Renal cortex interstitium (tissue), 11 donors: ENCODE measurements around the gene PDPN. TPM values are rescaled to one million over a fixed set of nuclear protein-coding genes. Genes with fewer than 3 reads are reported as not detected.

Experiments used
- DNase-seq, 11 donors: peaks; one replicate each; pipeline ENCODE4 v3.0.0-alpha.2; 2013; ENCODE audit warnings: low read depth in 9 of 11, low spot score in 4 of 11; ENCODE audit errors: extremely low read depth in 1 of 11
- polyA plus RNA-seq, 3 donors: library from polyadenylated mRNA; unstranded; fragments of 120-200 nt; gene quantifications; one replicate each; pipeline ENCODE4 v1.2.1, GENCODE V29; 2013; ENCODE audit not compliant: insufficient read length in 3 of 3

The PDPN gene
- polyA plus RNA-seq, 3 donors: 14.8 to 22.7 (median 18.6) TPM

- no peak for DNase-seq
Measured at GRCh38 chr1:13597166-13597565, 13.5 kb downstream of the PDPN start.

GRCh38 chr1:13600762-13601453, 17.3 kb downstream of the PDPN start:
- no peak for DNase-seq

GRCh38 chr1:13604176-13604575, 20.5 kb downstream of the PDPN start:
- no peak for DNase-seq

GRCh38 chr1:13604721-13605120, 21.1 kb downstream of the PDPN start:
- DNase-seq: no peak

- no peak for DNase-seq
Measured at GRCh38 chr1:13605159-13605558, 21.5 kb downstream of the PDPN start.

- DNase-seq: no peak
Measured at GRCh38 chr1:13607002-13607401, 23.4 kb downstream of the PDPN start.

GRCh38 chr1:13616234-13616633, 32.6 kb downstream of the PDPN start:
- DNase-seq: no peak

GRCh38 chr1:13617108-13617507, 33.5 kb downstream of the PDPN start:
- DNase-seq: no peak

GRCh38 chr1:13617773-13618172, 34.1 kb downstream of the PDPN start:
- no peak for DNase-seq

GRCh38 chr1:13618483-13618882, 34.9 kb downstream of the PDPN start:
- DNase-seq: no peak

GRCh38 chr1:13619909-13620308, 36.3 kb downstream of the PDPN start:
- DNase-seq: no peak

GRCh38 chr1:13620825-13621224, 37.2 kb downstream of the PDPN start:
- no peak for DNase-seq

GRCh38 chr1:13622446-13622845, 38.8 kb downstream of the PDPN start:
- DNase-seq: no peak

- no peak for DNase-seq
Measured at GRCh38 chr1:13623021-13623637, 39.5 kb downstream of the PDPN start.

GRCh38 chr1:13624526-13624925, 40.9 kb downstream of the PDPN start:
- no peak for DNase-seq

- DNase-seq: no peak
Measured at GRCh38 chr1:13627127-13627526, 43.5 kb downstream of the PDPN start.

- DNase-seq: no peak
Measured at GRCh38 chr1:13628218-13628617, 44.6 kb downstream of the PDPN start.

GRCh38 chr1:13628711-13629110, 45.1 kb downstream of the PDPN start:
- DNase-seq: no peak

- DNase-seq: no peak
Measured at GRCh38 chr1:13642306-13643004, 58.8 kb downstream of the PDPN start.

GRCh38 chr1:13643017-13643416, 59.4 kb downstream of the PDPN start:
- no peak for DNase-seq
